ENCODE results near the gene ZNF514. TPM values are rescaled to one million over a fixed set of nuclear protein-coding genes. Genes with fewer than 3 reads are reported as not detected.

The ZNF514 gene
- total RNA-seq, 2 donors from 2014 or later, result 27.8 to 37.1 TPM

DNA sequence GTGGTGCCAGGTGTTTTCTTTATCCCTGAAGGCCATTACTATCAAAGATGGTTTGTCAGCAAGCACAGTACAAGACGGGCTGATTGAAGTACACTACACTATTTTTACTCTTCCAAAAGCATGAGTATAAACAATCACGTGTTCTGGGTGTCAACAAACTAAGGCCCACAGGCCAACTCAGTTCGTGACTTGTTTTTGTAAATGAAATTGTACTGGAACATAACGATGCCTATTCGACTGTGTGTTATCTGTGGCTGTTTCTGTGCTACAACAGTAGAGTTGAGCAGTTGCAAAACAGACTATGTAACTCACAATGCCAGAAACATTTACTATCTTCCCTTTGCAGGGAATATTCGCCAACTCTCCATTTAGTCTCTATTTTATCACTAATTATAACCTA, 50.4 kb downstream of the ZNF514 start:
- Histone ChIP-seq H3K4me3 (ENCODE audit: low read length) (no peak overlapping the region), H3K9me3 (ENCODE audit: control insufficient read depth, low read length) (no peaks in the 10 kb centered on the region), H3K27me3 (ENCODE audit: control insufficient read depth, insufficient read depth, low read length, poor library complexity, severe bottlenecking) (no peaks in the 10 kb centered on the region), H3K4me1 (ENCODE audit: control insufficient read depth, insufficient read depth, low read length) (no peaks in the 10 kb centered on the region), H3K27ac (ENCODE audit: low read depth, low read length) (no peak overlapping the region), H3K36me3 (ENCODE audit: control insufficient read depth, insufficient read depth, low read length) (peaks cover 79% of the 10 kb centered on the region), H3K9ac (ENCODE audit: extremely low read depth, low read length, poor library complexity, severe bottlenecking) (no peak overlapping the region)
- Mint-ChIP-seq H3K4me1 (no peaks in the 10 kb centered on the region), H3K36me3 (ENCODE audit: low read depth) (peaks cover 73% of the 10 kb centered on the region), H3K9me3 (no peaks in the 10 kb centered on the region), H3K27me3 (ENCODE audit: insufficient read depth) (no peaks in the 10 kb centered on the region), H3K27ac (no peak overlapping the region), H3K4me3 (no peak overlapping the region)
- no peak for DNase-seq
- TF ChIP-seq, protein P1, sequence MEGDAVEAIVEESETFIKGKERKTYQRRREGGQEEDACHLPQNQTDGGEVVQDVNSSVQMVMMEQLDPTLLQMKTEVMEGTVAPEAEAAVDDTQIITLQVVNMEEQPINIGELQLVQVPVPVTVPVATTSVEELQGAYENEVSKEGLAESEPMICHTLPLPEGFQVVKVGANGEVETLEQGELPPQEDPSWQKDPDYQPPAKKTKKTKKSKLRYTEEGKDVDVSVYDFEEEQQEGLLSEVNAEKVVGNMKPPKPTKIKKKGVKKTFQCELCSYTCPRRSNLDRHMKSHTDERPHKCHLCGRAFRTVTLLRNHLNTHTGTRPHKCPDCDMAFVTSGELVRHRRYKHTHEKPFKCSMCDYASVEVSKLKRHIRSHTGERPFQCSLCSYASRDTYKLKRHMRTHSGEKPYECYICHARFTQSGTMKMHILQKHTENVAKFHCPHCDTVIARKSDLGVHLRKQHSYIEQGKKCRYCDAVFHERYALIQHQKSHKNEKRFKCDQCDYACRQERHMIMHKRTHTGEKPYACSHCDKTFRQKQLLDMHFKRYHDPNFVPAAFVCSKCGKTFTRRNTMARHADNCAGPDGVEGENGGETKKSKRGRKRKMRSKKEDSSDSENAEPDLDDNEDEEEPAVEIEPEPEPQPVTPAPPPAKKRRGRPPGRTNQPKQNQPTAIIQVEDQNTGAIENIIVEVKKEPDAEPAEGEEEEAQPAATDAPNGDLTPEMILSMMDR (conservative IDR thresholded peaks at IDR 0.05), result no peak
- WGBS, 2 experiments (ENCODE audit: insufficient coverage in 1 of 2, insufficient read length in 1 of 2), result 88% methylated on average over 6 of the region's 6 CpGs; no CpG with 5 or more reads in 1 of the 2 experiments

DNA sequence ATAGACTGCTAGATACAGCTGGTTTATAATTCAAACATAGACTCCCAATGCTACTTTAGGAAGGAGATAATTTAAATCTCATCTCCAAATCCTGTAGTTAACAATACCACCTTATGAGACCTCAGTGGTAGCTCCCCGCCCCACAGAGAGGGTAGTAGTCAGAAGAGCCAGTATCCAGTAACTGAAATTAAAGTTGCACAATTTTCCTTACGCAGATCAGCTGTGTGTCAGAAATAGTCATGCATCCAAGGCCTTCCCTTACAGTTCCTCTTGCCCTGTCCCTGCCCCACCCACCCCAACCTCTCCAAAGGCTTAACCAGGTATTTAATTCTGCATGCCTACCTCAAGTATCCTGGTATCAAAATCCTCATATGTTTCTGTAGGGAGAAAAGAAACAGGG, 53.6 kb downstream of the ZNF514 start:
- no peak for DNase-seq
- H3K4me1 Mint-ChIP-seq, result no peaks in the 10 kb centered on the region
- peaks cover 86% of the 10 kb centered on the region for H3K36me3 ChIP-seq (ENCODE audit: control insufficient read depth, insufficient read depth, low read length)
- no peaks in the 10 kb centered on the region for H3K9me3 ChIP-seq (ENCODE audit: control insufficient read depth, low read length)
- no peaks in the 10 kb centered on the region for H3K9me3 Mint-ChIP-seq
- no peak overlapping the region for H3K9ac ChIP-seq (ENCODE audit: extremely low read depth, low read length, poor library complexity, severe bottlenecking)
- WGBS, 2 experiments (ENCODE audit: insufficient coverage in 1 of 2, insufficient read length in 1 of 2), result 100% methylated on average over 1 to 2 of the region's 2 CpGs
- H3K36me3 Mint-ChIP-seq (ENCODE audit: low read depth), result peaks cover 80% of the 10 kb centered on the region
- H3K4me1 ChIP-seq (ENCODE audit: control insufficient read depth, insufficient read depth, low read length), result no peaks in the 10 kb centered on the region
- no peak overlapping the region for H3K27ac Mint-ChIP-seq
- H3K4me3 ChIP-seq (ENCODE audit: low read length), result no peak overlapping the region
- no peaks in the 10 kb centered on the region for H3K27me3 Mint-ChIP-seq (ENCODE audit: insufficient read depth)
- H3K4me3 Mint-ChIP-seq, result no peak overlapping the region
- no peak overlapping the region for H3K27ac ChIP-seq (ENCODE audit: low read depth, low read length)
- no peaks in the 10 kb centered on the region for H3K27me3 ChIP-seq (ENCODE audit: control insufficient read depth, insufficient read depth, low read length, poor library complexity, severe bottlenecking)
- TF ChIP-seq, protein P1 (conservative IDR thresholded peaks at IDR 0.05), result no peak

DNA sequence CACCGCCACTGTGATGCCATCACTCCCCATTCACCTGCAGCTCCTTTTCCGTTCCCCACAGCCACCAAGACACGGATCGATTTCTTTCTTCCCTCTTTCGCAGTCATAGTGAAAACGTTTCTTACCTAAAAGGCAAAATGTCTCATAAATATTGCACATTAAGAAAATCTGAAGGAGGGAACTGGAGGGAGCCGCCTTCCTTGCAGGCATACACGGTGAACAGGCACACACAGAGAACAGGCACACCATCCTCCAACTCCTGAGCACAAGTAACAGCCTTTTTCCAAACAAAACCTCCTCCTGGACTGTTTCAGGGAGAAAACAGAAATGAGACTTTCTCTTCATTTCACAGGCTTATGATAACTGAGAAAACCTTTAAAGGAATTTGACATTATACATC, 55.0 kb downstream of the ZNF514 start:
- Mint-ChIP-seq H3K27me3 (ENCODE audit: insufficient read depth) (no peaks in the 10 kb centered on the region), H3K36me3 (ENCODE audit: low read depth) (peaks cover 82% of the 10 kb centered on the region), H3K27ac (no peak overlapping the region), H3K4me1 (no peaks in the 10 kb centered on the region), H3K9me3 (no peaks in the 10 kb centered on the region), H3K4me3 (no peak overlapping the region)
- WGBS, 2 experiments (ENCODE audit: insufficient coverage in 1 of 2, insufficient read length in 1 of 2), result 95 to 100% methylated on average over 2 to 8 of the region's 8 CpGs
- no peak for DNase-seq
- Histone ChIP-seq H3K4me1 (ENCODE audit: control insufficient read depth, insufficient read depth, low read length) (no peaks in the 10 kb centered on the region), H3K4me3 (ENCODE audit: low read length) (no peak overlapping the region), H3K9ac (ENCODE audit: extremely low read depth, low read length, poor library complexity, severe bottlenecking) (no peak overlapping the region), H3K9me3 (ENCODE audit: control insufficient read depth, low read length) (no peaks in the 10 kb centered on the region), H3K27ac (ENCODE audit: low read depth, low read length) (no peak overlapping the region), H3K27me3 (ENCODE audit: control insufficient read depth, insufficient read depth, low read length, poor library complexity, severe bottlenecking) (no peaks in the 10 kb centered on the region), H3K36me3 (ENCODE audit: control insufficient read depth, insufficient read depth, low read length) (peaks cover 86% of the 10 kb centered on the region)
- TF ChIP-seq, protein P1 (conservative IDR thresholded peaks at IDR 0.05), result no peak
